Endothelial cell (in vitro differentiated cells): ENCODE results near the gene SMARCA2. TPM values are rescaled to one million over a fixed set of nuclear protein-coding genes. Genes with fewer than 3 reads are reported as not detected.

Source experiments
- DNase-seq: peaks from one replicate; pipeline ENCODE4 v3.0.0; 2021; ENCODE audit warnings: low spot score
- H3K27ac Mint-ChIP-seq: one replicate; pipeline ENCODE4 v1.8.0; 2021; ENCODE audit warnings: mixed read lengths, inconsistent platforms; ENCODE audit not compliant: unreplicated experiment
- H3K27me3 Mint-ChIP-seq: one replicate; pipeline ENCODE4 v1.8.0; 2021; ENCODE audit warnings: mild to moderate bottlenecking, moderate library complexity, mixed read lengths, inconsistent platforms; ENCODE audit not compliant: unreplicated experiment
- H3K36me3 Mint-ChIP-seq: one replicate; pipeline ENCODE4 v1.8.0; 2021; ENCODE audit warnings: mild to moderate bottlenecking, low read depth, mixed read lengths, inconsistent platforms; ENCODE audit not compliant: unreplicated experiment
- H3K4me1 Mint-ChIP-seq: one replicate; pipeline ENCODE4 v1.8.0; 2021; ENCODE audit warnings: mild to moderate bottlenecking, mixed read lengths, inconsistent platforms; ENCODE audit not compliant: unreplicated experiment
- H3K4me3 Mint-ChIP-seq: one replicate; pipeline ENCODE4 v1.8.0; 2021; ENCODE audit warnings: mild to moderate bottlenecking, mixed read lengths, inconsistent platforms; ENCODE audit not compliant: unreplicated experiment
- H3K9me3 Mint-ChIP-seq: one replicate; pipeline ENCODE4 v1.8.0; 2021; ENCODE audit warnings: mixed read lengths, inconsistent platforms; ENCODE audit not compliant: unreplicated experiment
- CTCF ChIP-seq: fragments of 200-600 bp; sonication (generic); IDR thresholded peaks from one replicate; pipeline ENCODE4 v1.5.0; 2021; ENCODE audit warnings: antibody characterized with exemption; ENCODE audit not compliant: unreplicated experiment
- total RNA-seq: library from RNA; stranded (reverse); fragmentation: NEBNext Ultra II Directional; extraction: Animal tissue kit (Norgen Biotek cat#: 25700); gene quantifications from one replicate; pipeline ENCODE4 v1.2.1, GENCODE V29; 2021; ENCODE audit not compliant: unreplicated experiment

The SMARCA2 gene
- total RNA-seq, 1 donor from 2014 or later, result 43.7 TPM

- H3K27ac Mint-ChIP-seq, result no peak overlapping the region
- H3K36me3 Mint-ChIP-seq, result no peaks in the 10 kb centered on the region
- H3K4me1 Mint-ChIP-seq, result peaks cover 5% of the 10 kb centered on the region
- H3K27me3 Mint-ChIP-seq, result no peaks in the 10 kb centered on the region
- H3K4me3 Mint-ChIP-seq, result no peak overlapping the region
- DNase-seq, result no peak
- no peak for TF ChIP-seq CTCF
- H3K9me3 Mint-ChIP-seq, result peaks cover 2% of the 10 kb centered on the region
Measured at GRCh38 chr9:2215921-2216441, 200.8 kb downstream of the SMARCA2 start.

GRCh38 chr9:2216591-2216990 is 201.4 kb downstream of the SMARCA2 start:
- TF ChIP-seq CTCF, result no peak
- H3K27me3 Mint-ChIP-seq, result peaks cover 1% of the 10 kb centered on the region
- H3K4me3 Mint-ChIP-seq, result no peak overlapping the region
- no peak overlapping the region for H3K27ac Mint-ChIP-seq
- no peaks in the 10 kb centered on the region for H3K36me3 Mint-ChIP-seq
- peaks cover 5% of the 10 kb centered on the region for H3K4me1 Mint-ChIP-seq
- peaks cover 7% of the 10 kb centered on the region for H3K9me3 Mint-ChIP-seq
- DNase-seq, result no peak

- H3K36me3 Mint-ChIP-seq, result no peaks in the 10 kb centered on the region
- no peak overlapping the region for H3K27ac Mint-ChIP-seq
- peaks cover 7% of the 10 kb centered on the region for H3K9me3 Mint-ChIP-seq
Measured at GRCh38 chr9:2217540-2217939, 202.4 kb downstream of the SMARCA2 start.

GRCh38 chr9:2220036-2220435 is 204.9 kb downstream of the SMARCA2 start:
- TF ChIP-seq CTCF, result no peak
- Mint-ChIP-seq H3K27me3 (peaks cover 1% of the 10 kb centered on the region), H3K4me3 (no peak overlapping the region), H3K27ac (no peak overlapping the region), H3K36me3 (no peaks in the 10 kb centered on the region), H3K4me1 (no peaks in the 10 kb centered on the region), H3K9me3 (peaks cover 7% of the 10 kb centered on the region)
- DNase-seq, result no peak

More at GRCh38 chr9:2217540-2217939, 202.4 kb downstream of the SMARCA2 start:
- Mint-ChIP-seq H3K4me3 (no peak overlapping the region), H3K4me1 (peaks cover 5% of the 10 kb centered on the region), H3K27me3 (peaks cover 1% of the 10 kb centered on the region)
- TF ChIP-seq CTCF, result no peak
- DNase-seq, result no peak

- no peak overlapping the region for H3K27ac Mint-ChIP-seq
- DNase-seq, result no peak
- no peak for TF ChIP-seq CTCF
- peaks cover 9% of the 10 kb centered on the region for H3K4me1 Mint-ChIP-seq
- no peaks in the 10 kb centered on the region for H3K36me3 Mint-ChIP-seq
- H3K9me3 Mint-ChIP-seq, result no peaks in the 10 kb centered on the region
- H3K27me3 Mint-ChIP-seq, result peaks cover 4% of the 10 kb centered on the region
- H3K4me3 Mint-ChIP-seq, result no peak overlapping the region
Measured at GRCh38 chr9:2227144-2227867, 212.2 kb downstream of the SMARCA2 start.
